ENCODE results near the gene AAMP. TPM values are rescaled to one million over a fixed set of nuclear protein-coding genes. Genes with fewer than 3 reads are reported as not detected.

Gene AAMP
- total and polyA plus RNA-seq, 2 experiments from 2014 or later = 90.8 to 203 TPM

GRCh38 chr2:218230882-218231281, 39.1 kb downstream of the AAMP start:
- ATAC-seq (peak; percentile 64), DNase-seq (ENCODE audit: low spot score) (peak; percentile 37)
- Histone ChIP-seq H4K20me1 (replicated peaks; ENCODE audit: insufficient read depth) (peaks cover 25% of the 10 kb centered on the region), H3K79me2 (replicated peaks; ENCODE audit: insufficient read depth) (peaks cover 35% of the 10 kb centered on the region), H2AFZ (no peak overlapping the region), H3K27me3 (ENCODE audit: insufficient read depth) (no peaks in the 10 kb centered on the region), H3K4me3 (no peak overlapping the region), H3K4me2 (no peak overlapping the region), H3K36me3 (ENCODE audit: insufficient read depth) (peaks cover 65% of the 10 kb centered on the region), H3F3A (replicated peaks; ENCODE audit: low read depth) (no peaks in the 10 kb centered on the region), H3K27ac (ENCODE audit: low read depth) (no peak overlapping the region), H3K9me2 (ENCODE audit: insufficient read depth) (no peaks in the 10 kb centered on the region), H3K4me1 (ENCODE audit: insufficient read depth) (no peaks in the 10 kb centered on the region)
- TF ChIP-seq POLR2AphosphoS5 (IDR thresholded peaks at IDR 0.05; ENCODE audit: low read depth) (no peak), EZH2 (IDR thresholded peaks at IDR 0.05; ENCODE audit: low read depth, unreplicated experiment) (no peak), STAT1 (IDR thresholded peaks at IDR 0.05; ENCODE audit: unreplicated experiment) (no peak), ZNF462 (CRISPR knock-in tag; IDR thresholded peaks at IDR 0.05) (no peak), EZH2phosphoT487 (IDR thresholded peaks at IDR 0.05; ENCODE audit: unreplicated experiment) (no peak), CTCF (conservative IDR thresholded peaks at IDR 0.05; ENCODE audit: low read depth in 2 of 2) (peak in 1 of 2 experiments; percentile 45; a peak in 3 of 4 replicates), CREB1 (CRISPR knock-in tag; IDR thresholded peaks at IDR 0.05; ENCODE audit: low read depth) (no peak)
- Mint-ChIP-seq H3K27ac (peak overlapping the region; percentile 77), H3K4me3 (no peak overlapping the region), H3K27me3 (ENCODE audit: insufficient read depth, low read depth, poor library complexity) (no peaks in the 10 kb centered on the region), H3K4me1 (no peaks in the 10 kb centered on the region), H3K9me3 (no peaks in the 10 kb centered on the region), H3K36me3 (ENCODE audit: low read depth) (peaks cover 88% of the 10 kb centered on the region)

All from GM23338 (cell line).